ENCODE data around the gene PEX5L. TPM values are rescaled to one million over a fixed set of nuclear protein-coding genes. Genes with fewer than 3 reads are reported as not detected.

The PEX5L gene
- total RNA-seq, 1 donor from 2014 or later = 0.67 TPM

- Mint-ChIP-seq H3K4me3 (no peak overlapping the region), H3K27me3 (ENCODE audit: insufficient read depth) (peaks cover 25% of the 10 kb centered on the region)
- intact Hi-C loops (cut with micrococcal nuclease) = no loop called here
Observed at GRCh38 chr3:179948740-179949139, 88.0 kb downstream of the PEX5L start.

DNA sequence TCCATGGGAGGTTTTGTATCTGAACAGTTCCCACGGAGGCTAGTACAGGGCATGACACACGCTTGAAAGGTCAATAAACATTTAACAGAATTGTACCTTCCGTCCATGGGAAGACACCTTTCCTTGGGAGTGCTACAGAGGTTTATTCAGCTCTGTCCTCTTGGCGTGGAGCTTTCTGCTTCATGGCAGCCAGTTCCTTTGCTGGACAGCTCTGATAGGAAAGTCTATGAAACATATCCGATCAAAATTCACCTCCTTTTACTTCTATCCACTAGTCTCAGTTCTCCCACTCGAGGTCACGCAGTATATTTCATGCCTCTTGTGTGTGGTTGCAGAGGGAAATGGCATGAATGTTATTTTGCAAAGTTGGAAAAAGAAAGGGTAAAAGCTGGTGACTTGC, 91.2 kb downstream of the PEX5L start:
- Mint-ChIP-seq H3K27ac (no peak overlapping the region), H3K27me3 (ENCODE audit: insufficient read depth) (peaks cover 42% of the 10 kb centered on the region), H3K9me3 (no peaks in the 10 kb centered on the region), H3K4me3 (no peak overlapping the region), H3K4me1 (ENCODE audit: low read depth) (no peaks in the 10 kb centered on the region), H3K36me3 (ENCODE audit: low read depth) (no peaks in the 10 kb centered on the region)
- no peak for DNase-seq (ENCODE audit: low spot score)
- intact Hi-C loops (cut with micrococcal nuclease) = no loop called here

More at GRCh38 chr3:179948740-179949139, 88.0 kb downstream of the PEX5L start:
- Mint-ChIP-seq H3K9me3 (peaks cover 3% of the 10 kb centered on the region), H3K36me3 (ENCODE audit: low read depth) (no peaks in the 10 kb centered on the region), H3K27ac (no peak overlapping the region), H3K4me1 (ENCODE audit: low read depth) (peaks cover 3% of the 10 kb centered on the region)
- DNase-seq (ENCODE audit: low spot score) = no peak

DNA sequence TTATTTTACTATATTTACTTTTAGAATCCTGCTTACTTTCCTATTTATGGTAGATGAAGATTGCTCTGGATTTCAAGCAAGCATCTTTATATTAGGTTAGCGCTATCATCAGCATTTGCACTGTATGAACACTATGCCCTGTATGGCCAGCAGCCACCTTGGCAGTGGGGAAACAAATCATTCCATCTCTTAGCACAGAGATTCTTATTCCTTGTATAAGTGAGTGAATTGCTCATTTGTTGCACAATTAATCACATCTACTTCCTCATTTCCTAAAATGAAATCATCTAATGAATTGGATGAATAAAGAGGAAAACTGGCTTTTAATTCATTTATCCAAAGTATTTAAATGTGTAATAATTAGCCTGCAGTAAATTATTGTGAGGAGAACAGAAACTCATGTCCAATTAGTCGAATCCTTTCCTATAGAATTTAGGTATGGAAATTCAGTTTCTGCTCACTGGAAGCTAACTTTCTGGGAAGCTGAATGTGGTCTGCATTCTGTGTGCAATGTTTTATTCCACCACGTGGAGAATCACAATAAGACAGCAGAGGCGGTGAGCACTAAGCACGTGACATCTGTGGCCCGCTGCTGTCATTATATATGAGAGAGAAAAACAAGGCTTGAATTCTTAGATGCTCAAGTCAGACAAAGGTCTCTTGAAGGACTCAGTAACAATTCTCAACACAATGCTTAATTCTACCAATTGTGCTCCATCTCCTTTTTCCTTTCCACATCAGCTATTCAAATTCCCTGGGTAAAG, 93.4 kb downstream of the PEX5L start:
- peaks cover 45% of the 10 kb centered on the region for H3K27me3 Mint-ChIP-seq (ENCODE audit: insufficient read depth)
- no peak overlapping the region for H3K27ac Mint-ChIP-seq
- no peak for DNase-seq (ENCODE audit: low spot score)
- H3K4me3 Mint-ChIP-seq = no peak overlapping the region
- H3K4me1 Mint-ChIP-seq (ENCODE audit: low read depth) = no peaks in the 10 kb centered on the region
- no peaks in the 10 kb centered on the region for H3K36me3 Mint-ChIP-seq (ENCODE audit: low read depth)
- intact Hi-C loops (cut with micrococcal nuclease) = no loop called here
- no peaks in the 10 kb centered on the region for H3K9me3 Mint-ChIP-seq

- no peak for DNase-seq (ENCODE audit: low spot score)
- no peak overlapping the region for H3K4me3 Mint-ChIP-seq
- no peak overlapping the region for H3K27ac Mint-ChIP-seq
- intact Hi-C loops (cut with micrococcal nuclease) = no loop called here
- no peaks in the 10 kb centered on the region for H3K4me1 Mint-ChIP-seq (ENCODE audit: low read depth)
- H3K27me3 Mint-ChIP-seq (ENCODE audit: insufficient read depth) = peaks cover 42% of the 10 kb centered on the region
- no peaks in the 10 kb centered on the region for H3K9me3 Mint-ChIP-seq
- H3K36me3 Mint-ChIP-seq (ENCODE audit: low read depth) = no peaks in the 10 kb centered on the region
Observed at GRCh38 chr3:179942553-179943075, 94.1 kb downstream of the PEX5L start.

DNA sequence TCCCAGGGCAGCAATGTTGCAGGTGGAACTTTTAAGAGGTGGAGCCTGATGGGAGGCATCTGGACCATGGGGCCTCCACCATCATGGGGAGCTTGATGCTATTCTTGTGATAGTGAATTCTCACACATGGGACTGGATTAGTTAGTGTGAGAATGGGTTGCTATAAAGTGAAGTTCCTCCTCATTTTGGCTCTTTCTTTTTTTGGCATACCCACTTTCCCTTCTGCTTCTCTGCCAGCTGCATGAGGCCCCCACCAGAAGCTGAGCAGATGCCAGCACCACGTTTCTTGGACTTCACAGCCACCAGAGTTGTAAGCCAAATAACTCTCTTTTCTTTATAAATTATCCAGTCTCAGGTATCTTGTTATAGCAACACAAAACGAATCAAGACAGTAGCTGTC, 101.0 kb downstream of the PEX5L start:
- intact Hi-C loops (cut with micrococcal nuclease) = no loop called here
- peaks cover 10% of the 10 kb centered on the region for H3K27me3 Mint-ChIP-seq (ENCODE audit: insufficient read depth)
- H3K9me3 Mint-ChIP-seq = no peaks in the 10 kb centered on the region

GRCh38 chr3:179933914-179934313, 102.8 kb downstream of the PEX5L start:
- no peak overlapping the region for H3K4me3 Mint-ChIP-seq
- DNase-seq (ENCODE audit: low spot score) = no peak
- H3K36me3 Mint-ChIP-seq (ENCODE audit: low read depth) = no peaks in the 10 kb centered on the region
- intact Hi-C loops (cut with micrococcal nuclease) = no loop called here
- H3K9me3 Mint-ChIP-seq = no peaks in the 10 kb centered on the region
- no peaks in the 10 kb centered on the region for H3K4me1 Mint-ChIP-seq (ENCODE audit: low read depth)
- peaks cover 11% of the 10 kb centered on the region for H3K27me3 Mint-ChIP-seq (ENCODE audit: insufficient read depth)
- H3K27ac Mint-ChIP-seq = no peak overlapping the region

More for the DNA sequence above, 101.0 kb downstream of the PEX5L start:
- Mint-ChIP-seq H3K36me3 (ENCODE audit: low read depth) (no peaks in the 10 kb centered on the region), H3K4me1 (ENCODE audit: low read depth) (no peaks in the 10 kb centered on the region), H3K4me3 (no peak overlapping the region), H3K27ac (no peak overlapping the region)
- no peak for DNase-seq (ENCODE audit: low spot score)

- no peaks in the 10 kb centered on the region for H3K4me1 Mint-ChIP-seq (ENCODE audit: low read depth)
- H3K4me3 Mint-ChIP-seq = no peak overlapping the region
- H3K27me3 Mint-ChIP-seq (ENCODE audit: insufficient read depth) = peaks cover 11% of the 10 kb centered on the region
- intact Hi-C loops (cut with micrococcal nuclease) = no loop called here
- DNase-seq (ENCODE audit: low spot score) = no peak
- no peaks in the 10 kb centered on the region for H3K36me3 Mint-ChIP-seq (ENCODE audit: low read depth)
- no peak overlapping the region for H3K27ac Mint-ChIP-seq
- H3K9me3 Mint-ChIP-seq = no peaks in the 10 kb centered on the region
Observed at GRCh38 chr3:179933080-179933479, 103.7 kb downstream of the PEX5L start.

DNA sequence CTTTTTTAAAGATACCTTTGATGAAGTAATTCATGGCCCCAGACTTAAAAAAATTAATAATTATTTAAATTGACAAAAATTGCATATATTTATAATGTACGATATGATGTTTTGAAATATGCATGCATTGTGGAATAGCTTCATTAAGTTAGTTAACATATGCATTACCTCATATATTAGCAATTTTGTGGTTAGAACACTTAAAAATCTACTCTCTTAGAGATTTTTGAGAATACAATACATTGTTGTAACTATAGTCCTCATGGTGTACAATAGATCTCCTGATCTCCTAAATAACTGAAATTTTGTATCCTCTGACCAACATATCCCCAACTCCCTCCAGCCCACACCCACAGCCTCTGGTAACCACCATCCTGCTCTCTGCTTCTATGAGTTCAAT, 104.1 kb downstream of the PEX5L start:
- Mint-ChIP-seq H3K4me3 (no peak overlapping the region), H3K36me3 (ENCODE audit: low read depth) (no peaks in the 10 kb centered on the region), H3K27me3 (ENCODE audit: insufficient read depth) (peaks cover 11% of the 10 kb centered on the region), H3K4me1 (ENCODE audit: low read depth) (no peaks in the 10 kb centered on the region), H3K9me3 (no peaks in the 10 kb centered on the region), H3K27ac (no peak overlapping the region)
- DNase-seq (ENCODE audit: low spot score) = no peak
- intact Hi-C loops (cut with micrococcal nuclease) = no loop called here

GRCh38 chr3:179929091-179929529, 107.6 kb downstream of the PEX5L start:
- DNase-seq (ENCODE audit: low spot score) = peak; percentile 12
- no peak overlapping the region for H3K4me3 Mint-ChIP-seq
- intact Hi-C loops (cut with micrococcal nuclease) = loop anchor here (1.0 to 10.0 kb wide), 4 partner anchors 86 to 666 kb away; partner anchors contain the start of gene PEX5L
- no peaks in the 10 kb centered on the region for H3K36me3 Mint-ChIP-seq (ENCODE audit: low read depth)
- H3K9me3 Mint-ChIP-seq = no peaks in the 10 kb centered on the region
- peaks cover 13% of the 10 kb centered on the region for H3K27me3 Mint-ChIP-seq (ENCODE audit: insufficient read depth)
- H3K4me1 Mint-ChIP-seq (ENCODE audit: low read depth) = no peaks in the 10 kb centered on the region
- H3K27ac Mint-ChIP-seq = no peak overlapping the region

DNA sequence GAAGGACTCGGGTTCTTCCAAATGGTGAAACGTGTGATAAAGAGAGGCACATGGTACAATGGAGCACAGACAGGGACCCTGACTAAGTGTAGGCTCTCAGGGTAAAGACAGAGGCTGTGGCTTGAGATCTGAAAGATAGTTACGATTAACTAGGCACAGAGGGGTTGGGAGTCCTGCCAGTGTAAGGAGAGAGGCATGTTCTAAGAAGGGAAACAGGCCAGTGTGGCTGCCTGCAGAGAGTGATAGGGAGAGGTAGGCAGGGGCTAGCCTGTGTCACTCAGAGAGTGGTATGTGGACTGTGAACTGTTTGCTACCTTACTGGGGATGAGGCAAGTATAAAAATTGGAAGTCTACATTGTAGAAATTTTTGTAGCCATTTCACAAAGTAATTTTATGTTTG, 109.5 kb downstream of the PEX5L start:
- intact Hi-C loops (cut with micrococcal nuclease) = loop anchor here (5.0 to 10.0 kb wide), 2 partner anchors 88 to 110 kb away; partner anchors contain the start of gene PEX5L
- H3K4me3 Mint-ChIP-seq = no peak overlapping the region
- H3K27me3 Mint-ChIP-seq (ENCODE audit: insufficient read depth) = peaks cover 11% of the 10 kb centered on the region
- no peak for DNase-seq (ENCODE audit: low spot score)
- H3K4me1 Mint-ChIP-seq (ENCODE audit: low read depth) = no peaks in the 10 kb centered on the region
- H3K9me3 Mint-ChIP-seq = no peaks in the 10 kb centered on the region
- no peaks in the 10 kb centered on the region for H3K36me3 Mint-ChIP-seq (ENCODE audit: low read depth)
- no peak overlapping the region for H3K27ac Mint-ChIP-seq

DNA sequence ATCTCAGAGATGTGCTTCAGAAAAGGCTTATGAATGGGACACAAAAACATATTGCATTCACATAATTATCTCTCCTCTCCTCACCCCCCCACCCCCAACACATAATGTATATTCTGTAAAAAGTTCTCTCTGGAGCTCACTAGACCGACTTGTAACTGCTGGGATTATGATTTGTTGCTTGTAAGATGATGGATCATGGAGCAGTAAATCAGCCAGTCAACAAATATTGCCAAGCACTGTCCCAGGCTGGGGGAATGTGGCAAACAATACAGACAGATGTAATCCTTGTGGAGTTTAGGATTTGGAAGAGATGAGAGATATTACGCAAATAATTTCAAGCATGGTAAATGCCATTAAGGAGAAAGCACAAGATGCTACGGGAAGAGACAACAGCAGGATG, 114.8 kb downstream of the PEX5L start:
- Mint-ChIP-seq H3K36me3 (ENCODE audit: low read depth) (no peaks in the 10 kb centered on the region), H3K9me3 (no peaks in the 10 kb centered on the region), H3K4me3 (no peak overlapping the region), H3K27ac (no peak overlapping the region), H3K27me3 (ENCODE audit: insufficient read depth) (peaks cover 4% of the 10 kb centered on the region), H3K4me1 (ENCODE audit: low read depth) (peaks cover 8% of the 10 kb centered on the region)
- intact Hi-C loops (cut with micrococcal nuclease) = loop anchor here (10.0 kb wide), 1 partner anchor 93 kb away; no protein-coding TSS in a partner anchor
- DNase-seq (ENCODE audit: low spot score) = no peak

DNA sequence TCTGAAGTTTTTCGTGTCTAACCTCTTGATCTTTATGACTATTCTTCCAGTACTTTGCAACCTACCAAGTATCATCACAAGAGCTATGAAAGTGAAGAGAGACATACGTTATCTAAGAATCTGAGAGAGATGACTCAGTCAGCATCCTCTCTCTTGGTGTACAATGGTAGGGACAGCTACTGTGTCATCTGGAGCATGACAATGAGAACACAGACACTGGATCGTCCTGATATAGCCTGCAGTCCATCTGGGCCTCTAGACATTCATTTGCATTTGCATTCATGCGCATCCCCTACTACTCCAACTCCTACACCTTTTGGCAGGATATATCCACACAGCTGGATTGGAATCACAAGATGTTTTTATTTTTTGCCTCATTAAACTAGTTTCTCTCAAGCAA, 115.2 kb downstream of the PEX5L start:
- Mint-ChIP-seq H3K4me1 (ENCODE audit: low read depth) (peaks cover 8% of the 10 kb centered on the region), H3K36me3 (ENCODE audit: low read depth) (no peaks in the 10 kb centered on the region), H3K4me3 (no peak overlapping the region), H3K27me3 (ENCODE audit: insufficient read depth) (peaks cover 4% of the 10 kb centered on the region), H3K27ac (no peak overlapping the region), H3K9me3 (no peaks in the 10 kb centered on the region)
- DNase-seq (ENCODE audit: low spot score) = no peak
- intact Hi-C loops (cut with micrococcal nuclease) = loop anchor here (10.0 kb wide), 1 partner anchor 93 kb away; no protein-coding TSS in a partner anchor

DNA sequence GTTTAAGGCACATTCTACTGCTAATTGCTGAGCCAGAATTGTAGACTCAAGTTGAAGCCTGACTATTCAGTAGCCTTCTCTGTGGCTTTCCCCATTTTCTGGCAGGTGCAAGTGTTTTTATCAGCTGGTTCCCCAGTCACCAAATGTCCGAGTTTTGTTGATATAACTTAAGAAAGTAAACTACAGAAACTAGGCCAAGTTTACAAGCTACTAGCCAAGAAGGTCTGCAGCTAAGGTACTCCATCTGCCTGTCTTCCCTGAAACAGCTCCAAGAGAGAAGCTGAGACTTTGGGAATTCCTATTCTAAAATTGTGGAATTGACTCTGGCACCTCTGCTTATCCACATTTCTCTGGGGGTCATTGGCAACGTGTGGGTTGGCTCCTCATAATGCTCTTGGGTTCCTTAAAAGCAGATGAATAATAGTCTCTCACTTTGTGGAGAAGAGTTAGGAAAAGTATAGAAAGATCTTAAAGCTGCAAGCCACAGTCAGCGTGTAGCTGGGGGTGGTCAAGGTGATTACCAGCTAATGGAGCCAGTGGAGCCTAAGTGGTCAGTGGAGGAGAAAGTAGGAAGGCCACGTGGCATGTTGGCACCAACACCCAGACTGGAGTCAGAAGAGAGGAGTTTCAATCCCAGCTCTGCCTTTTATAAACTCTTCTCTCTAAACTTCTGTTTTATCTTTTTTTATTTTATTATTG, 128.8 kb downstream of the PEX5L start:
- no peak overlapping the region for H3K4me3 Mint-ChIP-seq
- no peaks in the 10 kb centered on the region for H3K4me1 Mint-ChIP-seq (ENCODE audit: low read depth)
- H3K27me3 Mint-ChIP-seq (ENCODE audit: insufficient read depth) = peaks cover 5% of the 10 kb centered on the region
- intact Hi-C loops (cut with micrococcal nuclease) = no loop called here
- H3K9me3 Mint-ChIP-seq = no peaks in the 10 kb centered on the region
- no peak for DNase-seq (ENCODE audit: low spot score)
- H3K27ac Mint-ChIP-seq = no peak overlapping the region
- H3K36me3 Mint-ChIP-seq (ENCODE audit: low read depth) = no peaks in the 10 kb centered on the region

All from activated T-helper 1 cell treated with anti-CD3 and anti-CD28 coated beads, Interleukin-12 subunit alpha, Interleukin-12 subunit beta, Interleukin-2, Interleukin-4 antibody, amounts not matched to agents 30 ng/mL and 10 ng/mL and 1 ng/mL, durations not matched to agents 14 hours and 24 hours and 36 hours (primary cell).